ENCODE measurements around the gene ADIPOQ.
A peak's percentile ranks its signal among the peaks of the same experiment; 100 is the strongest.
"Not testable (repeated sequence)": the region's sequence is repeated elsewhere in the genome, so short reads cannot be mapped to it uniquely, and the experiment has no call there.

The ADIPOQ gene

DNA sequence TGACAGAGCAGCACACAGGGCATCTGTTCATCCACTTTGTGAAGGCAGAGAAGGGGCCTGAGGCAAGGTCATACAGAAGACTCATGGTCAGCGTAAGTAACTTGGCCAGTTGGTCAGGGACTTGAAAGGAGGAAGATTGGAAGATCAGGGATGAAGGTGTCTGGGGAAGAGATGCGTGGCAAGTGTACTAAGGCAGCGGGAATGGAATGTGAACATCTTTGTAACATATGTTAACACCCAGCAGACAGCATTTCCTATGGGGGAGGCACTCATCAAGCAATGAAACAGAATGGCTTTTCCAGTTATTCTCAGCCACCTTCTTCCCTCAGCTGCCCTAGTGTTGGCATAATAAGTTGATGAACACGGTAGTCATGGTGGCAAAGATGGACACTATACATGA lies 28.4 kb upstream of the ADIPOQ start:
- no peak for TF ChIP-seq Cebpa-rat (IDR thresholded peaks at IDR 0.05)

DNA sequence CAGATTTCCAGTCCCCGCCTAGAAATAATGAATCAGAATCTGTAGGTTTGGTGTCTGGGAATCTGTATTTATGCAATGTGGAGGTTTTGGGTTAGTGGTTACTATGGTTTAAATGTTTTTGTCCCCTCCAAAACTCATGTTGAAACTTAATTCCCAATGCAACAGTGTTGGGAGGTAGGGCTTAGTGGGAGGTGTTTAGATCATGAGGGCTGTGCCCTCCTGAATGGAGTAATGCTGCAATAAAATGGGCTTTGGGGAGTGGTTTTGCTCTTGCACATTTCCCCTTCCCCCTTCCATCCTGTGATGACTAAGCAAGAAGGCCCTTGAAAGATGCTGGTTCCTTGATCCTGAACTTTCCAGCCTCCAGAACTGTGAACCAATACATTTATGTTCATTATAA lies 27.1 kb upstream of the ADIPOQ start:
- Histone ChIP-seq H3K9me3 (no peaks in the 10 kb centered on the region), H3K4me2 (no peak overlapping the region), H3K9ac (no peak overlapping the region), H3K27ac (no peak overlapping the region), H3K4me1 (no peaks in the 10 kb centered on the region), H3K27me3 (no peaks in the 10 kb centered on the region), H4K20me1 (no peaks in the 10 kb centered on the region), H3K4me3 (no peak overlapping the region), H3K36me3 (no peaks in the 10 kb centered on the region)
- no peak for TF ChIP-seq Cebpa-rat (IDR thresholded peaks at IDR 0.05)

More for the DNA sequence above, 28.4 kb upstream of the ADIPOQ start:
- no peaks in the 10 kb centered on the region for H3K4me1 ChIP-seq
- H3K9me3 ChIP-seq: no peaks in the 10 kb centered on the region
- no peak overlapping the region for H3K9ac ChIP-seq
- H3K27me3 ChIP-seq: no peaks in the 10 kb centered on the region
- no peaks in the 10 kb centered on the region for H3K36me3 ChIP-seq
- no peak overlapping the region for H3K4me3 ChIP-seq
- no peak overlapping the region for H3K27ac ChIP-seq
- H4K20me1 ChIP-seq: no peaks in the 10 kb centered on the region
- H3K4me2 ChIP-seq: no peak overlapping the region

DNA sequence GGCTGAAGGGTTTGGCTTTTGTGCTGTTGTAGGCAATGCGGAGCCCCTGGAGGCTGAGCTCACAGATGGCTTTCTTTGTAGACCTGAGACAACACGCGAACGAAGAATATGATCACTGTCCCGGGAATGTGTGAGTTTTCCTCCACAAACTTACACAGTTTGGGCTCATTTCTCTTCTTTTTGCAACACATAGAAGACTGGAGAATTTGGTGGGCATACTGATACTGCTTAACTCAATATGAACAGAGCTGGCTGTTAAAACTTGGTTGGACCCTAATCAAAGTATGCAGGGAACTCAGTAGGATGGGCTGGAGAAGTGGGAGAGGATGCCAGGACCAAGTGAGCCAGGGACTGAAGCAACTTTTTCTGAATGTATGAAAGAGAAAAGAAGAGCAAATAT lies 24.0 kb upstream of the ADIPOQ start:
- Histone ChIP-seq H3K9ac (no peak overlapping the region), H3K4me1 (no peaks in the 10 kb centered on the region), H3K36me3 (no peaks in the 10 kb centered on the region), H3K27me3 (no peaks in the 10 kb centered on the region), H3K4me3 (no peak overlapping the region), H4K20me1 (no peaks in the 10 kb centered on the region), H3K9me3 (no peaks in the 10 kb centered on the region), H3K4me2 (no peak overlapping the region), H3K27ac (no peak overlapping the region)
- TF ChIP-seq Cebpa-rat (IDR thresholded peaks at IDR 0.05): no peak

DNA sequence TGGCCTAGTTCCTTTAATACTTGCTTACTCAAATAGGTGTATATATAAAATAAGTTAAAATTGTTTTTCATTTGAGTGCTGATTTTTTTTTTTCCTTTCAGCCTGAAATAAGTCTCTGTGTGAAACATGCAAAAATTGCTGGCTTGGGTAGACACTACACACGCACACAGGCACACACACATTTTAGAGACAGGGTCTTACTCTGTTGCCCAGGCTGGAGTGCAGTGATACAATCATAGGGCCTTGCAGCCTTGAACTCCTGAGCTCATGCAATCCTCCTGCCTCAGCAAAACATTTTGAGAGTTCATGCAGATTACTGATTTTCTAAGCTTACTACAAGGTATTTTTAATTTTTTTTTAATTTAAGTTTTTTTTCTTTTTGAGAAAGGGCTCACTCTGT lies 23.6 kb upstream of the ADIPOQ start:
- no peak for TF ChIP-seq Cebpa-rat (IDR thresholded peaks at IDR 0.05)
- H3K9ac ChIP-seq: no peak overlapping the region
- H3K27ac ChIP-seq: no peak overlapping the region
- no peaks in the 10 kb centered on the region for H3K9me3 ChIP-seq
- H3K4me2 ChIP-seq: no peak overlapping the region
- peaks cover 1% of the 10 kb centered on the region for H3K27me3 ChIP-seq
- H4K20me1 ChIP-seq: no peaks in the 10 kb centered on the region
- no peaks in the 10 kb centered on the region for H3K36me3 ChIP-seq
- H3K4me3 ChIP-seq: no peak overlapping the region
- H3K4me1 ChIP-seq: no peaks in the 10 kb centered on the region; the same call in 1 of the 2 replicates

DNA sequence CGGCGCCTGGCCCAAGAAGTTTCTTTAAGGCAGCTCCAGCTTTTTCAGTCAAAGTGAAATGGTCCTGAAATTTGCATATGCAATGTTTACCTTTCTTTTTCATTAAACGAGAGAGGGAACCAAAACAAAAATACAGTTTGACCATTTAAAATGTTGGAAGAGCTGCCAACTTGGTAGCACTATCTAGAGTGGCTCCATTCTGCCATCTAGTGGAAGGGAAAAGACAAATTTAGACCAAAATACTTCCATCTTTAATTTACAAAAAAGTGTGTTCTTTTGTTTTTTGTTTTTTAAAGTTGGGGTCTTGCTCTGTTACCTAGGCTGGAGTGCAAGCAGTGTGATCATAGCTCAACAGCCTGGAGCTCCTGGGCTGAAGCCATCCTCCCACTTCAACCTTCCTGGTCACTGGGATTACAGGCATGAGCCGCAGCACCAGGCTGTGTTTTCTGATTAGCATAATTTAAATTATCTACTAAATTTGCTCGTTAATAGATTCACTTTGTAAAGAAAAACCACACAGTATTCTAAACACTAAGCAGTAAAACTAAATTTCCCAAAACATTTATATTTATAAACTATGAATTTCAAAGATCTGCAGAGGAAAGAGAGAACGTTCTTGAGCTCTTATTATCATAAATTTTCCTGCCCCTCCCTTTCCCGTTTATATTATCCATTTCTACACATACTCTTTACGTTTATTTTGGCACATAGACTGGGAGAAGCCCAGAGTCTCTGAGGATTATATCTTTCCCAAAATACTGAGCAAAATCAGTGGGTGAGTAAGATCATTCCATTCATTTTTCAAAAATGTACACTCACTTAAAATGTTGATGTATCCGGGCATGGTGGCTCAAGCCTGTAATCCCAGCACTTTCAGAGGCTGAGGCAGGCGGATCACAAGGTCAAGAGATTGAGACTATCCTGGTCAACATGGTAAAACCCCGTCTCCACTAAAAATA lies 20.8 kb upstream of the ADIPOQ start:
- TF ChIP-seq Cebpa-rat (IDR thresholded peaks at IDR 0.05): no peak
- Histone ChIP-seq H3K27me3 (peaks cover 29% of the 10 kb centered on the region), H3K4me2 (no peak overlapping the region), H3K9me3 (no peaks in the 10 kb centered on the region), H3K4me3 (no peak overlapping the region), H3K27ac (no peak overlapping the region), H3K36me3 (no peaks in the 10 kb centered on the region), H4K20me1 (peaks cover 15% of the 10 kb centered on the region), H3K4me1 (peaks cover 26% of the 10 kb centered on the region), H3K9ac (no peak overlapping the region)

DNA sequence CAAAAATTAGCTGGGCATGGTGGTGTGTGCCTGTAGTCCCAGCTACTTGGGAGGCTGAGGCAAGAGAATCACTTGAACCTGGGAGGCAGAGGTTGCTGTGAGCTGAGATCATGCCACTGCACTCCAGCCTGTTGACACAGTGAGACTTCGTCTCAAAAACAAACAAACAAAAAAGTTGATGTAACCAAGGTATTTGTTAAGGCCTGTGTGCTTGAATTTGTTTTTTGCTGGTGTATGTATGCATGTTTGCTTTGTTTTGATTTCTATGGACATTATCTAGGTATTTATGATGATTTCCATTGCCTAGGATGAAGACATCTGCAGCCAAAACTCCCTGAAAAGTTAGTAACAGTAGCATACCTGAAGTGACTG lies 20.1 kb upstream of the ADIPOQ start:
- not testable (repeated sequence) for H3K27ac ChIP-seq, H3K4me2 ChIP-seq, H3K9me3 ChIP-seq, H3K9ac ChIP-seq, H3K36me3 ChIP-seq, H3K4me3 ChIP-seq
- peaks cover 15% of the 10 kb centered on the region for H4K20me1 ChIP-seq
- H3K27me3 ChIP-seq: peaks cover 33% of the 10 kb centered on the region
- peaks cover 26% of the 10 kb centered on the region for H3K4me1 ChIP-seq

DNA sequence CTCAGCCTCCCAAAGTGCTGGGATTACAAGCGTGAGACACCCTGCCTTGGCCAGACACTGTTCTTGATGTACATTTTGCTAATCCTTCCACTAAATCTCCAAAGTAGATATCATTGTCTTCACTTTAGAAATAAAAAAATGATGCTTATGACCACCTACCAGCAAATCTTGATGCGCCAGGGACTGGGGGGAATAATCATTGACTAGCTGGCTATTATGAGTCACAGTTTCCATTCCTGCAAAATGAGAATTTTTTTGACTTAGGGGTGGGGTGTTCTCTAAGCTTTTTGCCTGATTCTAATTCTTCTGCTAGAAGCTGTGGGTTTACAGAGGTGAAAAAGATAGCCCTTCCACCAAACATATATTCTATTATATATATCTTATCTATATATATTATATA lies 19.1 kb upstream of the ADIPOQ start:
- H3K27me3 ChIP-seq: peaks cover 43% of the 10 kb centered on the region
- H3K27ac ChIP-seq: no peak overlapping the region
- no peak overlapping the region for H3K4me2 ChIP-seq
- H4K20me1 ChIP-seq: peaks cover 15% of the 10 kb centered on the region
- no peak overlapping the region for H3K4me3 ChIP-seq
- H3K9ac ChIP-seq: no peak overlapping the region
- H3K9me3 ChIP-seq: no peaks in the 10 kb centered on the region
- H3K36me3 ChIP-seq: no peaks in the 10 kb centered on the region
- TF ChIP-seq Cebpa-rat (IDR thresholded peaks at IDR 0.05): no peak
- H3K4me1 ChIP-seq: peaks cover 26% of the 10 kb centered on the region

DNA sequence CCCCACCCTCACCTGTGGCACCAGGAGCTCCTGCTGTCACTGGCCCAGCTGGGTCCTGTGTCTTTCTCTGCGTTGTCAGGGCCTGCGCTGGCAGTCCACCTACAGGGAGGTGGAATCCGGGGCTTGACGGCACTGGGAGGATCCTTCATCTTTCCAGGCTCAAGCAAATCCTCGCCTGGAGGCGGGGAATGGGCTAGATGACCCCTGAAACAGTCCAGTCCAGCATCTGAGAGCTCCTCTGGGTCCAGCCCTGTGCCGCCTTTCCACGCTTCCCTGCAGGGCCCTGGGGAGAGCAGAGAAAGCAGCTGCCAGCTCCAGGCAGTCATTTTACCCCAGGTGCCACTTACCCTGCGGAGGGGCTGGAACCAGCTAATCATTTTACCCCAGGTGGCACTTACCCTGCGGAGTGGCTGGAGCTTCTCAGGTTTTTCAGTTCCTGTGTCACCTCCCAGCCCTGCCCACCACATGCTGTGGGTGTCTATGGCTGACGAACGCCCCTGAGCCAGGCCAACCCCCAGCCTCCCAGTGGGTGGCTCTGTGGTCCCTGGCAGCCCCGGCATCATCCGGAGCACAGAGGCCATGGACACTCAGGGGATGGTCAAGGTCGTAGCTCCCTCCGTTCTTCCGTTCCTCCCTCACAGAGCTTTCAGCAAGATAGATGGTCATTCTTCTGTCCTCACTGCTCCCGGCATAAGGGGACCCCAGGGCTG lies 17.9 kb upstream of the ADIPOQ start:
- Histone ChIP-seq H3K4me2 (0 out of 2 replicates have a peak overlapping the region, but pooled peaks have one; percentile 98), H3K27me3 (peaks cover 55% of the 10 kb centered on the region), H4K20me1 (peaks cover 15% of the 10 kb centered on the region), H3K27ac (no peak overlapping the region), H3K36me3 (no peaks in the 10 kb centered on the region), H3K4me1 (peaks cover 26% of the 10 kb centered on the region), H3K9me3 (no peaks in the 10 kb centered on the region), H3K9ac (no peak overlapping the region), H3K4me3 (no peak overlapping the region)
- TF ChIP-seq Cebpa-rat (IDR thresholded peaks at IDR 0.05): no peak

DNA sequence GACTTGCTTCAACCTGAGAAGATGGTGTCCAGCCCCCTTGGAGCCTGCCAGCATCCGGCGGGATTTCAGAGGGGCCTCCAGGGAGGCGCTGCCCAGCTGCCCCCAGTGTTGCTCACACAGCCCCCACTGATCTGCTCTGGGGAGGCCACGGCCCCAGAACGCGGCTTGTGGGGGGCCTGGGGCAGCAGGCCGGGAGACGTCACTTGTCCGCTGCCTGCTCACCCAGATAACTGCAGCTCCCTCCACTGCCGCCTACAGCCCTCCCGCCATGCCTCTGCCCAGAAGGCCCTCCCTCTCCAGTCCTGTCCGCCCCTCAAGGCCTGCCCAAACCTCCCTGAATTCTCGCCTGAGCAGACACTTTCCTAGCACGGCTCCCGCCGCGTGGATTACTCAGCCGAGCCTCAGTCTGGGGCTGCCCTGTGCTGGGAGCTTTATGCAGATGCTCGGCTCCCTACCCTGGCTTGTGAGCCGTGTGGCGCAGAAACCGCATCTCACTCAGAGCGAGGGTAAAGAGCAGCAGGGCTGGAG lies 17.2 kb upstream of the ADIPOQ start:
- Histone ChIP-seq H3K4me3 (peak overlapping the region; percentile 12; the same call in 1 of the 2 replicates), H3K4me1 (peaks cover 26% of the 10 kb centered on the region), H4K20me1 (peaks cover 15% of the 10 kb centered on the region), H3K27ac (no peak overlapping the region), H3K9ac (no peak overlapping the region), H3K27me3 (peaks cover 63% of the 10 kb centered on the region), H3K36me3 (no peaks in the 10 kb centered on the region), H3K9me3 (no peaks in the 10 kb centered on the region), H3K4me2 (peak overlapping the region; percentile 98)
- no peak for TF ChIP-seq Cebpa-rat (IDR thresholded peaks at IDR 0.05)

DNA sequence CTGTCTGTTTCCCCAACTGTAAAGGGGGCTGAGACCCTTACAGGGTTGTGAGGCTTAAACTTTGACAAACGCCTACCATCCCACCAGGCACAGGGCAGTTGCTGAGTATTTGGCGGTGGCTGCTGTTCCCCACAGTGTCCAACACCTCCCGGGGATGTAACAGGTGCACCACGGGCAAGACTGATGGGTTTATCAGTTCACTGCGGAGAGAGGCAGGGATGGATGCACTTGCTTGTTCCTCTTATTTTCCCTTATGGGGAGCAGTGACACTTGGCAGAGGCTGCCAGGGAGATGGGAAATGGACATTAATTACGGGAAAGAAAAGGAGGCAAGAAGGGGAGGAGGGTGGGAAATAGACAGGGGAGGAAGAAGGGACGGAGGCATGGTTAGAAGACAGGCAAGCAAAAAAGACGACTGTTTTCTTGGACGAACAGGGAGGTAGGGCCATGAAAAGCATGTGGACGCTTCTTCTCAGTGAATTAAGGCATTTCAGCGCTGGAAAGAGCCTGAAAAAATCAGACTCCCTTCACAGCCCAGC lies 16.6 kb upstream of the ADIPOQ start:
- Histone ChIP-seq H3K4me2 (peak overlapping the region; percentile 98), H3K27me3 (peaks cover 63% of the 10 kb centered on the region), H3K27ac (no peak overlapping the region), H4K20me1 (peaks cover 15% of the 10 kb centered on the region), H3K36me3 (no peaks in the 10 kb centered on the region), H3K4me1 (peaks cover 26% of the 10 kb centered on the region), H3K9ac (no peak overlapping the region), H3K9me3 (no peaks in the 10 kb centered on the region), H3K4me3 (peak overlapping the region; percentile 79)
- no peak for TF ChIP-seq Cebpa-rat (IDR thresholded peaks at IDR 0.05)

Measured in BLaER1 (cell line).